ENCODE results near the gene CRISP2. TPM values are rescaled to one million over a fixed set of nuclear protein-coding genes. Genes with fewer than 3 reads are reported as not detected.

The CRISP2 gene
- total and polyA plus RNA-seq, 2 donors (not counting 3 experiments of a cell fraction or from before 2014, with no cell fraction given): not detected

DNA sequence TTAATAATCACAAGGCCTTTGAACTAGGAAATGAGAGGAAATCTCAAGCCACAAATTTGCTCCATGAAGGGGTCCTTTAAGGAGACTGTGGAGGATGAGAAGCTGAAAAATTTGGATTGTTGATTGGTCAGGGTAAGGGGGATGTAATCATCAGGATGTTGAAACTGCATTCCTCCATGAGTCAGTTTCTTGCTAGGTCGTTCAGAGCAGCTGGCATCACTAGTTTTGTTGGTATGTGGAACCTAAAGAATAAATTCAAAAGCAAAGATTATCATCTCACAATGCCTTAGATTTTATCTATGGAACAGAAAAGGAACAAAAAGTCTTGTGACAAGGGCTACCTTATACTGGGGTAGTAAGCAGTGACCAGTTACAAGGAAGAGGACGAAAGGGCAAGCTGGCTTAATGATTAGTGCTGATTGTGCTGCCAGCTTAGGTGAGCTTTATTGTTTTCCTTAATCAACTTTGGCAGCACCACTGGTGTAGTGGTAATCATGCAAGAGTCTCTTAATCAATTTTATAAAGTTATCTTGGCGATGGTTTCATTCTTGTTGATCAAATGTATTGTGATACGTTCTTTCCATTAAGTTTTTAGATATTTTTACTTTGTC lies 36.6 kb downstream of the CRISP2 start:
- H4K20me1 ChIP-seq (replicated peaks; ENCODE audit: control insufficient read depth, extremely low read depth, insufficient read depth, low read length): no peaks in the 10 kb centered on the region
- dilution Hi-C loops (cut with MboI; ENCODE audit: extremely low pct_ligation_motif_present, low sequenced_read_pairs): no loop called here
- ChIA-PET POLR2A (no interaction called here), CTCF (no interaction called here)
- FAIRE-seq (no peak), DNase-seq (ENCODE audit: low read depth, low spot score) (peak; percentile 10)
- peak overlapping the region; percentile 17 for H3K4me2 ChIP-seq (ENCODE audit: insufficient read depth, low read length)
- TF ChIP-seq EZH2 (IDR thresholded peaks at IDR 0.05; ENCODE audit: borderline replicate concordance, low read depth, low read length, severe bottlenecking) (no peak), GATA2 (IDR thresholded peaks at IDR 0.05; ENCODE audit: insufficient read depth, insufficient read length, low read depth, low read length) (peak; percentile 56)
- no peaks in the 10 kb centered on the region for H3K9me3 ChIP-seq (replicated peaks; ENCODE audit: control insufficient read depth, insufficient read depth, low read length)
- H3K27me3 ChIP-seq (ENCODE audit: control insufficient read depth in 2 of 2, insufficient read depth in 2 of 2, low read length in 2 of 2): no peaks in the 10 kb centered on the region
- H3K36me3 ChIP-seq (ENCODE audit: control insufficient read depth in 2 of 2, extremely low read depth in 1 of 2, insufficient read depth in 2 of 2, low read length in 2 of 2): no peaks in the 10 kb centered on the region
- intact Hi-C loops (cut with micrococcal nuclease): no loop called here
- no TSS peak for BruUV-seq (replicated peaks)
- H3K9ac ChIP-seq (replicated peaks; ENCODE audit: extremely low read depth, insufficient read depth, low read length): no peak overlapping the region
- H3K27ac ChIP-seq (ENCODE audit: insufficient read depth, low read depth, low read length): no peak overlapping the region
- no peaks in the 10 kb centered on the region for H3K9me1 ChIP-seq (replicated peaks; ENCODE audit: control insufficient read depth, extremely low read depth, insufficient read depth, low read length)
- no peaks in the 10 kb centered on the region for H3K79me2 ChIP-seq (ENCODE audit: control insufficient read depth, insufficient read depth, low read length)
- H3K4me3 ChIP-seq (replicated peaks in 1 of 3; ENCODE audit: insufficient read depth in 1 of 3, low read depth in 1 of 3, low read length in 3 of 3): no peak overlapping the region
- H3K4me1 ChIP-seq (ENCODE audit: control insufficient read depth, extremely low read depth, insufficient read depth, low read length): peaks cover 2% of the 10 kb centered on the region
- no peak overlapping the region for H2AFZ ChIP-seq (ENCODE audit: low read depth, low read length)

DNA sequence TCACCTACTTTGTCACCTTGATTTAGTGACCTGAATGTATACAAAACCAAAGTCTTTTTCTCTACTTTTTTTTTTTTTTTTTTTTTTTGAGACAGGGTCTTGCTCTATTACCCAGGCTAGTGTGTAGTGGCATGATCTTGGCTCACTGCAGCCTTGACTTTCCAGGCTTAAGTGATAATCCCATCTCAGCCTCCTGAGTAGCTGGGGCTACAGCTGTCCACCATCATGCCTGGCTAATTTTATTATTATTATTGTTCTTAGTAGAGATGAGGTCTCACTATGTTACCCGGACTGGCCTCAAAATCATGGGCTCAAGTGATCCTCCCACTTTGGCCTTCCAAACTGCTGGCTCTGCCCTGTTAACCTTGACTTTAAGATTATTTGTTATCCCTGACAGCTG lies 37.5 kb downstream of the CRISP2 start:
- CTCF ChIA-PET: no interaction called here
- H3K4me2 ChIP-seq (ENCODE audit: insufficient read depth, low read length): no peak overlapping the region

More for the DNA sequence above, 37.5 kb downstream of the CRISP2 start:
- Histone ChIP-seq H3K4me1 (ENCODE audit: control insufficient read depth, extremely low read depth, insufficient read depth, low read length) (peaks cover 2% of the 10 kb centered on the region), H3K36me3 (ENCODE audit: control insufficient read depth in 2 of 2, extremely low read depth in 1 of 2, insufficient read depth in 2 of 2, low read length in 2 of 2) (no peaks in the 10 kb centered on the region), H4K20me1 (replicated peaks; ENCODE audit: control insufficient read depth, extremely low read depth, insufficient read depth, low read length) (no peaks in the 10 kb centered on the region), H3K4me3 (replicated peaks in 1 of 3; ENCODE audit: insufficient read depth in 1 of 3, low read depth in 1 of 3, low read length in 3 of 3) (no peak overlapping the region), H3K9ac (replicated peaks; ENCODE audit: extremely low read depth, insufficient read depth, low read length) (no peak overlapping the region), H3K27me3 (ENCODE audit: control insufficient read depth in 2 of 2, insufficient read depth in 2 of 2, low read length in 2 of 2) (no peaks in the 10 kb centered on the region), H3K9me3 (replicated peaks; ENCODE audit: control insufficient read depth, insufficient read depth, low read length) (no peaks in the 10 kb centered on the region), H3K79me2 (ENCODE audit: control insufficient read depth, insufficient read depth, low read length) (no peaks in the 10 kb centered on the region), H3K27ac (ENCODE audit: insufficient read depth, low read depth, low read length) (no peak overlapping the region), H3K9me1 (replicated peaks; ENCODE audit: control insufficient read depth, extremely low read depth, insufficient read depth, low read length) (no peaks in the 10 kb centered on the region), H2AFZ (ENCODE audit: low read depth, low read length) (no peak overlapping the region)
- DNase-seq (ENCODE audit: low read depth, low spot score) (no peak), FAIRE-seq (no peak)
- TF ChIP-seq POLR2AphosphoS5 (IDR thresholded peaks at IDR 0.05; ENCODE audit: insufficient read depth, low read depth, low read length) (no peak), EZH2 (IDR thresholded peaks at IDR 0.05; ENCODE audit: borderline replicate concordance, low read depth, low read length, severe bottlenecking) (no peak), FOS (IDR thresholded peaks at IDR 0.05; ENCODE audit: borderline replicate concordance, insufficient read depth, low read length) (no peak), POLR2A (IDR thresholded peaks at IDR 0.05; ENCODE audit: low read depth, low read length) (no peak), MYC (IDR thresholded peaks at IDR 0.05; ENCODE audit: low read depth, low read length) (no peak), GATA2 (IDR thresholded peaks at IDR 0.05; ENCODE audit: insufficient read depth, insufficient read length, low read depth, low read length) (no peak), JUN (IDR thresholded peaks at IDR 0.05; ENCODE audit: borderline replicate concordance, insufficient read depth, insufficient read length, low read depth) (no peak)
- TF ChIP-seq, protein P1, sequence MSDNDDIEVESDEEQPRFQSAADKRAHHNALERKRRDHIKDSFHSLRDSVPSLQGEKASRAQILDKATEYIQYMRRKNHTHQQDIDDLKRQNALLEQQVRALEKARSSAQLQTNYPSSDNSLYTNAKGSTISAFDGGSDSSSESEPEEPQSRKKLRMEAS (IDR thresholded peaks at IDR 0.05; ENCODE audit: insufficient read depth, insufficient read length): no peak
- TF ChIP-seq, protein P2, sequence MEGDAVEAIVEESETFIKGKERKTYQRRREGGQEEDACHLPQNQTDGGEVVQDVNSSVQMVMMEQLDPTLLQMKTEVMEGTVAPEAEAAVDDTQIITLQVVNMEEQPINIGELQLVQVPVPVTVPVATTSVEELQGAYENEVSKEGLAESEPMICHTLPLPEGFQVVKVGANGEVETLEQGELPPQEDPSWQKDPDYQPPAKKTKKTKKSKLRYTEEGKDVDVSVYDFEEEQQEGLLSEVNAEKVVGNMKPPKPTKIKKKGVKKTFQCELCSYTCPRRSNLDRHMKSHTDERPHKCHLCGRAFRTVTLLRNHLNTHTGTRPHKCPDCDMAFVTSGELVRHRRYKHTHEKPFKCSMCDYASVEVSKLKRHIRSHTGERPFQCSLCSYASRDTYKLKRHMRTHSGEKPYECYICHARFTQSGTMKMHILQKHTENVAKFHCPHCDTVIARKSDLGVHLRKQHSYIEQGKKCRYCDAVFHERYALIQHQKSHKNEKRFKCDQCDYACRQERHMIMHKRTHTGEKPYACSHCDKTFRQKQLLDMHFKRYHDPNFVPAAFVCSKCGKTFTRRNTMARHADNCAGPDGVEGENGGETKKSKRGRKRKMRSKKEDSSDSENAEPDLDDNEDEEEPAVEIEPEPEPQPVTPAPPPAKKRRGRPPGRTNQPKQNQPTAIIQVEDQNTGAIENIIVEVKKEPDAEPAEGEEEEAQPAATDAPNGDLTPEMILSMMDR (IDR thresholded peaks at IDR 0.05; ENCODE audit: extremely low read depth in 1 of 2, insufficient read depth in 1 of 2, low read depth in 1 of 2, low read length in 2 of 2): no peak
- dilution Hi-C loops (cut with MboI; ENCODE audit: extremely low pct_ligation_motif_present, low sequenced_read_pairs): no loop called here
- no TSS peak for BruUV-seq (replicated peaks)
- intact Hi-C loops (cut with micrococcal nuclease): no loop called here
- POLR2A ChIA-PET: no interaction called here
